Upper lobe of left lung (tissue), 4 donors: ENCODE measurements around the gene ARHGAP8.

Source experiments
- POLR2A ChIP-seq, 4 donors: fragments of 450-650 bp; IDR thresholded peaks; one replicate each; pipeline ENCODE4 v1.5.1; 2016 to 2017; ENCODE audit warnings: antibody characterized with exemption in 4 of 4, mild to moderate bottlenecking in 2 of 4
- POLR2AphosphoS5 ChIP-seq, 2 donors: sonication (generic); formaldehyde crosslinking; IDR thresholded peaks; one replicate each; pipeline ENCODE4 v1.5.1; 2017; ENCODE audit warnings: antibody characterized with exemption in 2 of 2
- TF ChIP-seq, protein P1 (sequence below), 6 experiments: fragments of 450-650 bp in 4 of 6; fragments of 200-600 bp in 2 of 6; sonication (generic) in 2 of 6; IDR thresholded peaks; one replicate each; pipeline ENCODE4 v1.5.1; 2016 to 2019; ENCODE audit warnings: antibody characterized with exemption in 6 of 6

DNA sequence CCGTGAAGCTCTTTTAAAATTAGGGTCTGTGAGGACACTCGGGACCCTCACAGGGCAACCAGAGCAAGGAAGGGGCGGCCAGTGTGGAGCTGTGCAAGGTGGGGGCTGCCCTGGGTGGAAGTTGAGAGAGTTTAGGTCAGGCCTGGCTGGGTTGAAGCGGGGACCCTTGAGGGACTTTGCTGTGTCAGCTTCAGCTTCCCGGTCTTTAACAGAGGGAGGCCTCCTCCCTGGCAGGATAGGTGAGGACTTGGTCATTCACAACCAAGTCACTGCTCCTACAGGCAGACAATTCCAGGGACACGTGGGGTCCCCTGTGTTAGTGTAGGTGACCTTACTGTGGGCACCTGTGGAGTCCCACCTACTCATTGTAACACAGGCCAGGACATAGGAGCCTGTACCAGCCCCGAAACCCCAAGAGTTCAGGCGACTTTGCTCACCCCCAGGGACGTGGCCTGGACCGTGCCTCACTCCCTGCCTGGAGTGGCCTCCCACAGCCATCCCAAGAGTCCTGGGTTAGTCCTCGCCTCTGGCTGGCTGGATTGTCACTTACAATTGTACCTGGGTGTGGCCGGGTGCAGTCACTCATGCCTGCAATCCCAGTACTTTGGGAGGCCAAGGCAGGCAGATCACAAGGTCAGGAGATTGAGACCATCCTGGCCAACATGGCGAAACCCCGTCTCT, 18.8 kb upstream of the ARHGAP8 start:
- no peak for TF ChIP-seq POLR2AphosphoS5 (IDR thresholded peaks at IDR 0.05)
- TF ChIP-seq, protein P1, sequence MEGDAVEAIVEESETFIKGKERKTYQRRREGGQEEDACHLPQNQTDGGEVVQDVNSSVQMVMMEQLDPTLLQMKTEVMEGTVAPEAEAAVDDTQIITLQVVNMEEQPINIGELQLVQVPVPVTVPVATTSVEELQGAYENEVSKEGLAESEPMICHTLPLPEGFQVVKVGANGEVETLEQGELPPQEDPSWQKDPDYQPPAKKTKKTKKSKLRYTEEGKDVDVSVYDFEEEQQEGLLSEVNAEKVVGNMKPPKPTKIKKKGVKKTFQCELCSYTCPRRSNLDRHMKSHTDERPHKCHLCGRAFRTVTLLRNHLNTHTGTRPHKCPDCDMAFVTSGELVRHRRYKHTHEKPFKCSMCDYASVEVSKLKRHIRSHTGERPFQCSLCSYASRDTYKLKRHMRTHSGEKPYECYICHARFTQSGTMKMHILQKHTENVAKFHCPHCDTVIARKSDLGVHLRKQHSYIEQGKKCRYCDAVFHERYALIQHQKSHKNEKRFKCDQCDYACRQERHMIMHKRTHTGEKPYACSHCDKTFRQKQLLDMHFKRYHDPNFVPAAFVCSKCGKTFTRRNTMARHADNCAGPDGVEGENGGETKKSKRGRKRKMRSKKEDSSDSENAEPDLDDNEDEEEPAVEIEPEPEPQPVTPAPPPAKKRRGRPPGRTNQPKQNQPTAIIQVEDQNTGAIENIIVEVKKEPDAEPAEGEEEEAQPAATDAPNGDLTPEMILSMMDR (IDR thresholded peaks at IDR 0.05) = no peak
- no peak for TF ChIP-seq POLR2A (IDR thresholded peaks at IDR 0.05)
